Epidermal melanocyte (primary cell): ENCODE data around the gene PRSS23.

Experiments used
- DNase-seq: peaks from one replicate; pipeline ENCODE4 v3.0.0; 2011; ENCODE audit warnings: low spot score; ENCODE audit not compliant: insufficient read length

PRSS23 gene

DNA sequence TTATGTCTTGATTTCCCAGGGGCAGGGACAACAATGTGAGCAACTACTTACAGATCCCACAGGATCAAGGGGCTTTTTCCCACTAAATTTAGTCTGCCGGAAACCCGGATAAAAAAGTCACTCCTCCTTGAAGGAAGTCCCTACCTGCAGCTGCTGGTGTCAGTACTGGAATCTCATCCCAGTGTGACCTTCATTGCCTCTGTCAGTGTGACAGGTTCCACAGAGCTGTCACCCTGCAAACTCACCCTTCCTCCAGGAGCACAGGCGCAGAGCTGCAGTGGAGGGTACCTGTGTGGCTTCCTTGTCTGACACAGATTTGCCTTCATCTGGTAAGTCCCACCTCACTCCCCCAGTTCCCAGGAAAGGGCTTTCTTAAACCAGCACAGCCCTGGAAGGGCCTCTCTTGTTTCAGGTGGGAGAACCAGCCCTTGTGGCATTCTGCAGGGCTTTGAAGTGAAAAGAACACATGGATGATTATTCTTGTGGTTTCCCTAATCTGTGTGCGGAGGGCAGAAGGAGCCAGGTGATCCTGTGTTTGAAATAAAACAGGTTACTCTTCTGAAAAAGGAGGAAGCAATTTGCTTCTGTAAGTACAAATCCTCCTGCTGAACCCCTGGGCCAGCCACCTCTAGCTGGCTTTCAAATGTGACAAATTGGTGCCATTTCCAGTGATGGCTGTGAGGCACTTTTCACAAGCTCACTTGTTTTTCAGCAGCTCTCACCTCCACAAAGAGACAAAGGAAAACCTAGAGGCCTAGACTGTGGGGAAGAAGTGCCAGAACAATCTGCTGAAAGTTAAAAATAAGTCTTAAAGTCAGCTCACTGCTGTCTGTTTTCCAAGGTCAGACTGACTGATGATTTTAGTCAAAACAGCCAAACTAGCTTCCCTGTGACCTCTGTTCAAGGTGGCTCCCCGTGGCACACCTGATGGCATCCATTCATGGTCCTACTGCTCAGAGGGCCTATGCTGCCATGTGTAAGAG, 9.2 kb upstream of the PRSS23 start:
- no peak for DNase-seq

DNA sequence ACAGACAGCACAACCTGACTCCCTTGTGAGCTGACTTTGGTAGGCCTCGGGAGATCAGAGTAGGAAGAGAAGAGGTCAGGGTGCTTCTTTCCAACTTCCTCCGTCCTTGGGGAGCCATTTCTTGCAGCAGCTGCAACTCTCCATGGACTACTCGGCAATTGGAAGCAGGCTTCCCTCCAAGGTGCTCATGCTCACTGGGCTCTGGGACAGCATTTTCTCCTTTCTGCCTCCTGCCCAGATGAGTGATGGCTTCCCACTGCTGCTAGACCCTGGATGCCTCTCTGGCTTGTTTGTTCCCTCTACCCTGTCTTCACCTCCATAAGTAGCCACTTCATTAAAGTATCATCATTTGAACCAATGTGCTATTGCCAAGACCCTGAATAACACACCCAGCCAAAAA, 8.2 kb upstream of the PRSS23 start:
- no peak for DNase-seq

DNA sequence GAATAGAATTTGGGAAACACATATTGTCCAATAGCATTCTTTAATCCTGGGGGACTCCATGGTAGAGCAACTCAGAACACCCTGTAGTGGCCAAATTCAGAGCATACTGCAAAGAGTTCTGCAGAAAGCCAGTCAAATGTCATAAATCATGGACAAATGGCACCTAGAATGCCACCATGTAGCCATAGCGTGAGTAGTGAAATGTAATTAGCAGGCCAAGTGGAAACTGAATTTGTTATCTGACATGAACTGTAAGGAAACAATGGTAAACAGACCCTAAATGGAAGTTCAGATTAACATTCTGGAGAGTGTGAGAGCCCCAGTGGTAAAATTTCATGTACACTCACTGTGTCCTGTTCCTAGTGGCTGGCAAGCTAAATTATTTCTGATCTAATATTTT, 7.0 kb upstream of the PRSS23 start:
- DNase-seq: no peak

DNA sequence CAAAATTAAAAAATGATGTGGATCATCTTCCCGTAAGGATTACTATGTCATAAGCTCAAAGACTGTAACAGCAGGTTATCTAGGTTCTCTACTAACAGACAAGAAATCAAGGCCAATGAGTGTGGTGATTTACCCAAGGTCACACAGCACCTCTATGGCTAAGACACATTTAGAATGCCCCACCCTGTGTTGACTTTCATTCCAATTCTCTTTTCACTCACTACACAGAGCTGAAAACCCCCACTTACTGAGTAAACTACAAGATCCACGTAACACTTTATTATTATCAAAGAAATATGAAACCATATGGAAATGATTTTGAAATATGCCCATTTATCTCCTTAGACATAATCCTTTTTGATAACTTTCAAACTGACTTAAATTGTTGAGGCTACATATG, 4.8 kb upstream of the PRSS23 start:
- DNase-seq: no peak

DNA sequence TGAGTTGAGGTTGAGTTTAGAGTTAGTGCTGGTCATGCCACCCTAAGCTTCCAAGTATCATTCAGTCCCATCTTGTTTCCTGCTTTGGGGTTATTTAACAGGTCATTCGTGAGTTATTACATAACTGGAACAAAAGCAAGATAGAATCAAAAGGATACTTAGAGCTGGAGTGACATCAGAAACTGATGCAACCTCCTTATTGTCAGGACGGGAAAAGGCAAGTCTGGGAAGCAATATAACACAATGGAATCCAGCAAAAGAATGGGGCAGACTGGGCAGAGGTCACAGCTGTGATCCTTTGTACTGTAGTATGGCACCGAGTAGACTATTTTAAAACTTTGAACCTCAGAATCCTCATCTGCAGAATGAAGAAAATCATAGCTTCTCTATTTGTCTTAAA, 4.4 kb upstream of the PRSS23 start:
- no peak for DNase-seq

DNA sequence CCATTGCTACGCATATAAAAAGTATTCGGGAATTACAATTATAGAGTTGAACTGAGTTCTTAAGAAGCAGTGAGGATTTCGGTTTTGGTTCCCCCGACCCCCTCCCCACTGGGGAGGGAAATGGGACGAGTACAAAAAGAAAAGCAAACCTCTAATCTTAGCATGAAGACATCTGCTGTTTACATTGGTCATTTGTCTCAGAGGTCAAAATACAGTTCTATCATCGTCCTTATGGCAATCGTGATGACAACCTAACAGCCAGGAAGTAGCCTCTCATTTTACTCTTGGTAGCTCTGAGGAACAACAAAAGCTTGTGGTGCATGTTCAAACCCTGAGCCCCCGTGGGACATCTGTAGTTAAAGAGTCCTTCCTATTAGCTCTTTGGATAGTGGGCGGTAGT, 3.2 kb upstream of the PRSS23 start:
- DNase-seq: no peak

DNA sequence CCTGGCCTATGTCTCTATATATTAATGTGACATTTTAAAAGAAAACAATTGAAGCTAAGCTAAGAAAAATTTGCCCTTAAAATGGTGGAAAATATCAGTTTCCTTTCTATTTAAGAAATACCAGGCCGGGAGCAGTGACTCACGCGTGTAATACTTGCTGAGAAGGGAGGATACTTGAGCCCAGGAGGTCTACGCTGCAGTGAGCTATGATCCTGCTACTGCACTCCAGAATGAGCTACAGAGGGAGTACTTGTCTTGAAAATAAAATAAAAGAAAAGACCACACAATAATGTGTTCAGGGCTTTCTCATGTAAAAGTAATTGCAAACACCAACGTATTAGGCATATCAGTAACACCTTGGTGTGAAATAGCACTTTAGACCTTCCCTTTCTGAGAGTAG, 1.4 kb upstream of the PRSS23 start:
- no peak for DNase-seq

DNA sequence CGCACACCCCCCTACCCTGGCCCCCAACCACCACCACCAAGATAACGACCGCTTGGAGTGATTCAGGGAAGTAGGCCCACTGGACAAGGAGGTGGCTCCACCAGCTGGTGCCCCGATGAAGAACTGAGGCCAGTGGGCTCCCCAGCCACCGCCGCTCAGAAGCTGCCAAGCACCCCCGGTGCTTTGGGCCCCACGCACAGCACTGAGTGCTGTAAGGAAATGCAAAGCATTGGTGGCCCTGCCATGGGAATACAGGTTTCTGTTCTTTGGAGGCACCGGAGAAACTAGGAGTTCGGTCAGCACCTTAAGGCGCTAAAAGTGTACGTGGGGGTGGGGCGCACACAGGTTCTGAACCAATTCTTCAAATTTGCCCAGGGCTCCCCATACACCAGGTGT, 664 bp upstream of the PRSS23 start:
- no peak for DNase-seq

DNA sequence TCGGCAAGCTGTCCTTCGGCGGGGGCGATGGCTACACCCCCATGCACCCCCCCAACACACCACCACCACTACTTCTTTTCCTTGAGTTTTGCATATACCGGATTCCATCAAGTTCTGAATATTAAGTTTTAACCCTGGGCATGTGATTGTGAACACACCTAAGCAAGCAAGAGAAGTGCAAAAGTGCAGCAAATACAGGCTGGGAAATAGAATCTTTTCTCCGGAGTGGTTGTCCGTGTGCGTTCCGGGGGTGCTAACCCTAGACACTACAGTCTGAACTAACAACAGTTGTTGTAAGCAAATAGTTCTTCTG, 574 bp downstream of the PRSS23 start:
- DNase-seq: no peak

DNA sequence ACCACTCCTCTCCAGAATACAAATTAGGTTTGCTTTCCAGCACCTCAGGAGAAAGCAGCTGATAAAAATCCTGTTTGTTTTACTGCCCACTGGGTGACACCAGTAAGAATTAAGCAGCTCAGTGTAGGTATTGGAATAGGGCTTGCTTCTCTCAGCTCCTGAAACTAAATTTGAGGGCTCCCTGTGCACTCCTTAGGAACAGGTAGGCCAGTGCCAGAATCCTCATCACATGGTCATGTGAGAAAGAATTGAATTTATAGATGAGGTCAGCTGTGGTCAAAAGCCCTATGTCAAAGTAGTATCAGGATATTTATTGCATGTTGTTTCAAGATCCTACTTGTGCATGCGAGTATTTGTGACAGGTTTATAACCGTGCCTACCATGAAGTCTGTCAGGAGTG, 1.0 kb downstream of the PRSS23 start:
- DNase-seq: no peak

DNA sequence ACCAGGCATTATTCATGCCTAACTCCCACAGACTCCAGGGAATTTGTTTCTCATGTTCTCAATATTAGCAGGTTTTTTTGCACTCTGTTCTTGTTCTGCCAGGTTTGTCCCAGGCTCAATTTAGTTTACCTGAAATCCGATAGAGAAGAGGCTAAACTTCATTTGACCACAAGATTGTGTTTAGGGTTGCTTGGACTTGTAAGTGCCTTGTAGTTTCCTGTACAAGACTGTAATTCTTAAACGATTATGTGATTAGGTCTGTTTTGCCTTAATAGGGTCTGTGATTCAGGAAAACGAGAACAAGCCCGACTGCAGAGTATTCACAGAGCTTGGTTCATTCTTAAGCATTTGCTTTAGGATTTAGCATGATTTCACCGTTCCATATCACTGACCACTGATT, 1.8 kb downstream of the PRSS23 start:
- DNase-seq: no peak

DNA sequence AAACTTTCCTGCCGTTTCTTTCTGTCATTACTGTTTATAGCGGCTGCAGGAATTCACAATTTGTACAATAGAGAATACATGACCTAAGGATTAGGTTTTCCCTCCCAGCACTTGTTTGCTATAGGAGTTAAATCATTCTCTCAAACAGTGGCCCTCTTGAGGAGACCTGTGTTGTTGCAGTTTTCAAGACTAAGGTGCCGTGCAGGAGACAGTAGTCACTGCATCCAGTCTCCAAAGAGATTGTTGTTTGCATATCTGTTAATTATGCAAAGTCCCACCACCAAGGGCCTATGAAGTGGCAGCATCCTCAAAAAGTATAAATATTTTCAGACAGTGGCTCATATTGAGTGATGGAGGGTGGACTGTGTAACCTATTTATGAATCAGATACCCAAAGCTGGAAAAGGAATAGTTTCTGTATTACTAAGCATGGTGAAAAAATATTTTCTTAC, 2.3 kb downstream of the PRSS23 start:
- DNase-seq: no peak

DNA sequence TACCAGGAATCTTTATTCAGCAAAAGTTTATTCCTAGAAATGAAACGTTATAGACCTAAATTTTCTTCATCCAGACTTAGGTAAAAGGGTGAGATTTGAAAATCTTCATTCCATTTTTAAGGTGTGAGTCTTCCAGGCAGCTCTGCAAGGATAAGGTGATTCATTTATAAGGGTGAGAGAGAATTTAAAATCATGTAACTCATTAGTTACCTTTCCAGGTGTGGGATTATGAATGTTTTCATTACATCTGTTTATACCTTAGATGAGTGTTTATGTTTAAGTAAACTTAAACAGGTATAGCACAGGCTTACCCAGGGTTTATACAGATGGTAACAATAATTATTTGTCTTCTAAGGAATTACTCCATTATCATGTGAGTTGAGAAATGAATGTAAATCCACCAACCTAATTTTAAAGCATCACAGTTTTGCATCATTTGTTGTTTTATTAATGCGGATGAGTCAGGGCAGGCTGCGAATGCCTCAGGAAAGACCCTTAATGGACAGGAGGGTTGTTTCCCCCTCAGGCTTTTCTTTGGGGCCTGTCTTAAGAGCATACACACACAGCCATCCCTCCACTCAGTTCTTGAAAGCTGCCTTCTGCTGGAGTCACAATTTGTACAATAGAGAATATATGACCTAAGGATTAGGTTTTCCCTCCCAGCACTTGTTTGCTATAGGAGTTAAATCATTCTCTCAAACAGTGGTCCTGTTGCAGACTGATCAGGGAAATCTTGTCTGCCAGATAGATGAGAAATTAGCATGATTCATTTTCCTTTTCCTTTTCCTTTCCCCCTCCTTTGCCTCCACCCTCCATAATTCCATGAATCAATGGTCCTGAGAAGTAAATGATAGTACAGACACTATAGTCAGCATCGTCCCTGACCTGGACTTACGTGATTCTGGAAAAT, 3.0 kb downstream of the PRSS23 start:
- no peak for DNase-seq

DNA sequence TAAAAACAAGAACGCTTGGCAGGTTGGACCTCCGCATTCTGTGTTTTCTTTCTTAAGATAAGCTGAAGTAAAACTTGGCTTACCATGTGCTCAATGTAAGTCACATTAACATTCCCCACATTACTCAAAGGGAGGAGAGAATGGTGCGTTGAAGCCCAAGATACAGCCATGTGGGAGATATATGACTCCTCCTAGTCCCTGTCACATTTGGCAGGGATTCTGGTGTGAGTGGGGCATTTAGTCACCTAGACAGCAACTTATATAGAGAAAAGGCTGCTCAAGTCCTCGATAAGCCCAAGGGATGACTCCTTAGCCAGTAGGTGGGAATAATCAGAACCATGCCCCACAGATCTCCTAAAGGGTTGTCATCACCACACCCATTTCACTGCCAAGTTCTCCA, 4.6 kb downstream of the PRSS23 start:
- DNase-seq: no peak

DNA sequence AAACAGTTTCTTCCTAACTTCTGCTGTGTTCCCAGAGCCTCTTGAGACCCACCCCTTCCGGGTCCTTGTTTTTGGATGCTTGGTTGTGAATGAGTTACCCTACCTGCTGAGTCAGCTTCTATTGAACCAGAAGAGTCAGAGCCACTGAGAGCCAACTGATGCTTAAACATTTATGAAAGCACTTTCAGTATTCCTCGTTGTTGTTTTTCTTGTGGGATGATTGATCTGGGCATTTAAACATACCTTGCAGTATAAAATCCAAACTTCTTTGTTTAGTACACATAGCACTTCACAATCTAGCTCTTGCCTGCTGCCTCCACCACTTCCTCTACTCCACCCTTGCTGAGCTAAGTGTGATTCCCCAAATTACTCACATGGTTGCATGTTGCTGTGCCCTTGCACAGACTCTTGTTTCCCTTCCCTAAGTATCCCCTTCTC, 5.5 kb downstream of the PRSS23 start:
- no peak for DNase-seq

DNA sequence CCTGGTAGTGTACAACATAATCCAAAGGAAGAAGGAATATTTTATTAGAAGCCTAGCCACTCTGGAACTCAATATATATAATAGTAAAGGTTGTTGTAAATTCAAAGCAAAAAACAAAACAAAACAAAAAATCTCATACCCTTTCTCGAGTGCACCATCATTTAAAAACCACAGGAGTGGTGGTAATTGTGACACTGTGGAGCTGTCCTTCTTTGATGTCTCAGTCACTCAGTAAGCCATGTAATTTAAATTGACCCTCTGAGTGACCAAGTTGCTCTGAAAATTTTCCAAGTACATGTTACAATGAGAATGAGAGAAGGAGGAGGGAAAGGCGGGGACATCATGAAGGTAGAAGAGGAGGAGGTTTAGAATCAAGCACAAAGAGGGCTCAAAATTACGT, 6.6 kb downstream of the PRSS23 start:
- no peak for DNase-seq

DNA sequence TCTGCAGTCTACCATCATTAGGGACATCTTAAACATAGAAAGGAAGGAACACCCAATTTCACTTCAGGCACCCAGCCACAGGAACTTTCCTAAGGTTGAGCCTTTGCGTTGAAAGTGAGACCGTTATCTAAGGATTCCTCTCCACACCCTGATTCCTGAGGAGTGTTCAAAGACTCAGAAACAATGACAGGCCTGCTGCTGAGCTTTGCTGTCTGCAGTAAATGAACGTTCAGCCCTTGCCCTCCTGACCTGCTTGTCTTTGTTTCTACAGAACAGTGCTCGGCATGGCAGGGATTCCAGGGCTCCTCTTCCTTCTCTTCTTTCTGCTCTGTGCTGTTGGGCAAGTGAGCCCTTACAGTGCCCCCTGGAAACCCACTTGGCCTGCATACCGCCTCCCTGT, 7.0 kb downstream of the PRSS23 start:
- DNase-seq: no peak

DNA sequence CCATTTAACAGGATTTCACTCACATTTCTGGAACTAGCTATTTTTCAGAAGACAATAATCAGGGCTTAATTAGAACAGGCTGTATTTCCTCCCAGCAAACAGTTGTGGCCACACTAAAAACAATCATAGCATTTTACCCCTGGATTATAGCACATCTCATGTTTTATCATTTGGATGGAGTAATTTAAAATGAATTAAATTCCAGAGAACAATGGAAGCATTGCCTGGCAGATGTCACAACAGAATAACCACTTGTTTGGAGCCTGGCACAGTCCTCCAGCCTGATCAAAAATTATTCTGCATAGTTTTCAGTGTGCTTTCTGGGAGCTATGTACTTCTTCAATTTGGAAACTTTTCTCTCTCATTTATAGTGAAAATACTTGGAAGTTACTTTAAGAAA, 9.2 kb downstream of the PRSS23 start:
- no peak for DNase-seq

DNA sequence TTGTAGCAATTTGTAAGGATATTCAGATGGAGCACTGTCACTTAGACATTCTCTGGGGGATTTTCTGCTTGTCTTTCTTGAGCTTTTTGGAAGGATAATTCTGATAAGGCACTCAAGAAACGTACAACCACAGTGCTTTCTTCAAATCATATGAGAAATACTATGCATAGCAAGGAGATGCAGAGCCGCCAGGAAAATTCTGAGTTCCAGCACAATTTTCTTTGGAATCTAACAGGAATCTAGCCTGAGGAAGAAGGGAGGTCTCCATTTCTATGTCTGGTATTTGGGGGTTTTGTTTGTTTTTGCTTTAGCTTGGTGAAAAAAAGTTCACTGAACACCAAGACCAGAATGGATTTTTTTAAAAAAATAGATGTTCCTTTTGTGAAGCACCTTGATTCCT, 9.9 kb downstream of the PRSS23 start:
- DNase-seq: no peak

DNA sequence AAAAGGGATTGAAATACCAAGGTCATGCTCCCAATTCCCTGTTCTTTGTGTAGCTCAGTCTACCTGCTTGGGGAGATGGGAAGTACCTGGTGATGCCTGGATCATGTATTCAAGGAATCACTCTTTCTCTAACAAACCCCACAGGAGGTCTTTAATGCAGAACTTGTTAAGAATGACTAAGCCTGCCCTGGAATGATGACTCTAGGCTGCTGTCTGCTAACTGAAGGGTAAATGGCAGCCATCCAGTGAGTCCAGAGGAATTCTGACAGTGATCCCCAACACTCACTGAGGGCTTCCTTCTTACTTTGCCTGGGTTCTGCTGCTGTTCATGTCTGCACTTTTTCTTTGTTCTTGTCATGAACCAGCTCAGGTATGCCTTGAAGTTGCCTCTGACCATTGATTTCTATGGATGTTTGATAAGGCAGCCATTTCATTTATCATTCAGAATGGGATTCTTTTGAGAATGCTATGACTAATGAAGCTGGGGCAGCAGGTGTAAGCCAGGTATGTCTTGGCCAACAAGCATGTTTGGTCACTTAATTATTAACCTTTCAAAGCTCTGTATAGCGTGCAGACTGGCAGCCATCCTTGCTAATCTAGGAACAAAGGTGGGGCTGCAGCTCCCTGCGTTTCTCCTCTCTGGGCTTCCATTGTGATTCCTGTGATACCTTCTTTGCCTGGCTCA, 11.4 kb downstream of the PRSS23 start:
- no peak for DNase-seq

DNA sequence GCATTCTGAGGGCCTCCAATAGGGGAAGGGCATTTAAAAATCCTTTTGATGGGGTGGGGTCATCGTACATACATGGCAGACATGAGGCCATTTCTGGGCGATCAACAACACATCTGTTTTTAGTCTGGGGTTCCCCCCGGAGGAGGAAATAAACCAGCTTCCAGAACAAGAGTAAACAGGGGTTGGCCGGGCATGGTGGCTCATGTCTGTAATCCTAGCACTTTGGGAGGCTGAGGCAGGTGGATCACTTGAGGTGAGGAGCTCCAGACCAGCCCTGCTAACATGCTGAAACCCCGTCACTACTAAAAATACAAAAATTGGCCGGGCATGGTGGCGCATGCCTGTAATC, 12.0 kb downstream of the PRSS23 start:
- DNase-seq: no peak

DNA sequence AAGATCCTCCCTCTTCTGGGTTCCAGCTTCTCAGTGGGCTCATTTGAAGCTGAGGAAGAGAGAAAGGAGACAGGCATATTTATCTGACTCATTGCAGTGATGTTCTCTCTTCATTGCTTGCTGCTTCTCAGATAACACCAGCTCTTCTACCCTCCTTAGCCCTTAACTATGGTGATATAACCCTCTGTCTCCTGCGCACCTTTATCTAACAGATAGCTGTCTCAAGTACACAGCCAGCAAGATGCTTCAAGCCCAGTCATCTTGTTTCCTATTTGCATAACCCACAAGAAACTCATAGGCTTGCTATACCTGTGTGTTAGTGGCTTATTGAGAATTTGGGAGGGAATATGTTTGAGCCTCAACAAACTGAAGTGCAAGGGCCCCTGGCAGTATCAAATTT, 12.6 kb downstream of the PRSS23 start:
- no peak for DNase-seq
